ENCODE data around the gene C10orf105.

C10orf105 gene

DNA sequence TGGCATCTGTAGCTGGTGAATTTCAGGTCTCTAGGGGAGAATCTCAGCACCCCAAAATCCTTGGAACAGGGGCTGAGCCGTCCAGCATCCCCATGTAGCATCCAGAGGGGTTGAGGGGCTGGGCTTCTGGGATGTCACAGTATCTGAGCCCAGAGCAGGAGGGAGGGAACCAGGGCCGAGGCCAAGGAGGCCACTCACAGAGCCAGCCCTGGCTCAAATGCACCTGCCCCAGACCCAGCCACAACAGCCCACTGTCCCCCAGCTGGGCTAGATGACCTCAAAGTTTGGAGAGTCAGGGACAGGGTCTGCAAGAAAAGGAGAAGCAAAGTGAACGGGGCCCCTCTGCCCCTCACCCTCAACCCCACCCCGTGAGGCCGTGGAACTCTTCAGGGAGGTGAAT, 31.4 kb upstream of the C10orf105 start:
- no peak for DNase-seq

DNA sequence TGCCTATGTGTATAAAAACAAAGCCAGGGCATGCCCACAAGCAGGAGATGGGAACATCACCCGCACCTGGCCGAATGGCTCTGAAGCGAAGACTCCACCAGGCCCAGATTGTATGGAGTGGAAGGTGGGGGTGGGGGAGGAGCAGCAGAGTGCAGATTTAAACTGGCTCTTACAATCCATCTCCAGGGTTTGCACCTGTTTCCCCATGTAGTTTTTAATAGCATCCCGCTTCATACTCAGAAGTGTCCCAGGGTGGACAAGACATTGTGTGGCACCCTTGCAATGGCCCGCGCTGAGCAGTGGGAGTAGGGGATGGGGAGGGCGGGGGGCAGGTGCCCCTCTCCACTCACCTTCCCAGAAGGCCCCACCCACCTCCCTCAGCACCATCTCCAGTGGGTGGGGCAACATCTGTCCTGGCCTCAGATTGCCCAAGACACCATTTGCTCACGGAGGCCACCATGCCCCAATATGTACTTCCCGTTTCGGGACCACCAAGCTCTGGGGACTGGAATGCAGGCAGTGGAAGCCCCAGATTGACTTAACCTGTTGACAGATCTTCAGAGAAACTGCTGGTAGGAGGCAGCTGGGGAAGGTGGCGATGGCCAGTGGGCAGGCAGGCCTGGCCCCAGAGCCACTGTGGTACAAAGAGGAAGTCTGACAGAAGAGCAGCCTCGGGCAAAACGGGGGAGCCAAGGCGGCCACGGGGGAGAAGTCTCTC, 30.7 kb upstream of the C10orf105 start:
- DNase-seq, result no peak

DNA sequence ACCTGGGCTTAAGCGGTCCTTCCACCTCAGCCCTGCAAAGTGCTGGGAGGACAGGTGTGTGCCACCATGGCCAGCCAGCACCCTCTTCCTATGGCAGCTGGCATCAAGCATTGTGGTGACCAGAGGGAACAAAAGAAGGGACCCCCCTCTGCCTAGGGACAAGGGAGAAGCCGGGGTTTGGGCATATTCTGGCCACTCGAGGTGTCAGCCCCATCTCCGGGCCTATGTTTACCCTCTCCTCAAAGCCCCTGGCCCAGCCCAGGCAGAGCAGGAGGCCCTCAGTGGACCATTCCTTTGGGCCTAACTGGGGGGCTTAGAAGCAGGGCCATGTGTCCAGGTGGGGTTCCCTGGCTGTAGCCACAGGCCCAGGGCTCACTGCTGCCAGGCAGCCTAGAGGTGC, 29.8 kb upstream of the C10orf105 start:
- no peak for DNase-seq

DNA sequence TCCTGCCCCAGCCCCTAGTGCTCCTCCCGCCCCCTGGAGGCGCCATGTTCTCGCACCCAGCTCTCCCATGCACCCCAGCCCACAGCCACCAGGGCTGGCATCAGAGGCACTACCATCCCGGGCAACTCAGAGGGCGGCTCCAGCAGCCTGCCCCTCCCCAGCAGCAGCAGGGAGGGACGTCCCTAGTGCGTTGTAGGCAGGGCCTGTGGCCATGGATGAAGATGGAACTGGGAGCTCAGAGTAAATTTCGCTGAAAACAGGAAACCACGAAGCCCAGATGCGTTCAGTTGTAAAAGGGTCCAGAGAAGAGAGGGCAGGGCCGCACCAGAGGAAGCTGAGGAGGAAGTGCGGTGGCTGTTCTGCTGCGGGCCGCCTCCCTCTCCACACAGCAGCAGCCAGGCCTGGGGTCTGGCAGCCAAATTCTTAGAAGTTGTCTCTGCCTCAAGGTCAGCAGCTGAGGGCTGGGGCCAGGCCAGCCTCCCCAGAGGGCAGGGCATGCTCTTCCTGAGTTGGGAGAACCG, 29.2 kb upstream of the C10orf105 start:
- no peak for DNase-seq

DNA sequence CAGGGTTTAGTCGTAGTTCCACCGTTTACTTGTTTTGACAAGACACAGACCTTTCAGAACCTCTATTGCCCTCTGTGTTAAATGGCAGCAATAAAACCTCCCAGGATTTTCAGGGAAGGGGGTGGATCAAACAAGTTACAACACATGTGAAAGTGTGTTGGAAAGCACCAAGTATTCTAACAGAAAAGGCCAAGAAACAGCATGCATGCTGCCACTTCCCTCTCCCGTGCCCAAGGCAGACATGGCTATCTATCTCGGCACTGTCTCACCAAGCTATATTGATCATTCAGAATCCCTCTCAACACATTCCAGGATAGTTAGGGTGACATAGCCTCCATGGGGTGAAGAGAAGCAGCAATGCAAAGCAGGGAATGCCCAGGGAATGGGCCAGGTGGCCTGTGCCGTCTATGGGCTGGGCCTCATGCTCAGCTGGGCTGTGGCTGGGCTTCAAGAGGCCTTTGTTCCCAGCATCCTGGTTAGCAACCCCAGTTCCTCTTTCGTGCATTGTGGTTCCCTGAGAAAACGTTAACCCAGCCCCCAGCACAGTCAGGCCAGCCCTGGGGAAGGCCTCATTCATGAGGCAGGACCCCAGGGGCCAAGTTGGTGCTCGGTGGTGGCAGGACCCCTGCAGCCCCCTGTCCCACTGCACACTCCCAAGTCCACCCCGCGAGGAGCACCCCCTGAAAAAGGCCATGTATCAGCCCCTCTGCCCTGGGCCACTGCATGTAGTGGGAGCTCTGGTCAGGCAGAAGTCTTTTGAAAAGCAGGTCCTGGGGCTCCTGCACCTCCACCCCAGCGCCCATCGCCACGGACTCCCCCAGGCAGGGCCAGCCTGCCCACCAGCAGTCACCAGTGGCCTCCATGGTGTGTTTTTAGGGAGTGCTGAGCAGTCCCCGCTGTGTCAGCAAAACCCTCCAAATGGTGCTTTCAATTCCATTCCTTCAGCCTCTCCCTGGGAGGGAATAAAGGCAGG, 28.3 kb upstream of the C10orf105 start:
- DNase-seq, result no peak

DNA sequence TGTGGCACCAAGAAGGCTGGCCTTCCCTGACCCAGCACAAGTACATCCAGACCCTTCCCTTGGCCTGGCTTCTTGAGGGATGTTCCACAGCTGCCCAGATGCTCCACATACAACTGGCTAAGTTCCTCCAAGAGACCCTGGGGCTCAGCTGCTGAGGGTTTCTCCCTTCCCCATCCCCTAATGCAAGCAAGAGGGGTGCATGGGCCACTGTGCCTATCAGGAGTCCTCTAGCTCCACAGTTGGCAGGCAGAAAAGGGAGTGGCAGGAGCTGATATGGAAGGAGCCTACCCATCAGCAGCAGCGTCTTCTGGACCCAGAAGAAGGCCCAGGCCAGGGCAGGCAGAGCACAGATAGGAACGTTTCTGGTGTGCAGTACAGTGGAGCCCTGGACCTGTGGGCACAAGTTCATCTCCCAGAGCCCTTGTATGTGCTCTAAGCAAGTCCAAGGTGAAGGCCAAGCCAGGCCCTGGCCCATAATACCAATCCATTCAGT, 27.5 kb upstream of the C10orf105 start:
- no peak for DNase-seq

DNA sequence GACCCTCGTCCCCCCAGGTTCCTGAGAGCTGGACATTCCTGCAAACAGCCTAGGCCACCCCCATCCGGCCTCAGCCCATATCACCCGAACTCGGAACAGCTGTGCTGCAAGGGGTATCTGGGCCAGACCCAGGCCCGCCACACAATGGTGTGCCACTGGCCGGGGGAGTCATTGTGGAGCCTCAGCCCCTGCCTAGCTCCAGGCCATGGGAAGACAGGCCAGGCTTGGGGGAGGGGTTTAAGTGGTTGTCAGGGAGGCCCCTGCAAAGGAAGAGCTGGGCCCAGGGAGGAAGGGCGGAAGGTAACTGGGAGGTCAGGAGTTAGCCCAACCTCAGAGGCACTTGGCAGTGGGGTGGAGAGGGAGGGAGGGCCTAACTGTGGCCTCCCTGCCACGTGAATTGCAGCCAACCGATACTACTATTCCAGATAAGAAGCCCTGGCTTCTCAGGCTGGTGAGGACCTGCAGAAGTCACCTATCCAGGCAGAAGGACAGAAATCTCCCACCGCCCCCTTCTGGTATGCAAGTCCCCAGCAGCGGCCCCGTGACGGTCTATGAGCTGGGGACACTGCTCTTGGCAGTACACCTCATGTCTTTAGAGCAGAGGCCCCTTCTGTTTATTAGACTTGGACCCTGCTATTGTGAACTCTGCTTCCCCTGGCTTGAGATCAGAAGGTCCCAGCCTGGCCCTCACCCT, 26.9 kb upstream of the C10orf105 start:
- no peak for DNase-seq

DNA sequence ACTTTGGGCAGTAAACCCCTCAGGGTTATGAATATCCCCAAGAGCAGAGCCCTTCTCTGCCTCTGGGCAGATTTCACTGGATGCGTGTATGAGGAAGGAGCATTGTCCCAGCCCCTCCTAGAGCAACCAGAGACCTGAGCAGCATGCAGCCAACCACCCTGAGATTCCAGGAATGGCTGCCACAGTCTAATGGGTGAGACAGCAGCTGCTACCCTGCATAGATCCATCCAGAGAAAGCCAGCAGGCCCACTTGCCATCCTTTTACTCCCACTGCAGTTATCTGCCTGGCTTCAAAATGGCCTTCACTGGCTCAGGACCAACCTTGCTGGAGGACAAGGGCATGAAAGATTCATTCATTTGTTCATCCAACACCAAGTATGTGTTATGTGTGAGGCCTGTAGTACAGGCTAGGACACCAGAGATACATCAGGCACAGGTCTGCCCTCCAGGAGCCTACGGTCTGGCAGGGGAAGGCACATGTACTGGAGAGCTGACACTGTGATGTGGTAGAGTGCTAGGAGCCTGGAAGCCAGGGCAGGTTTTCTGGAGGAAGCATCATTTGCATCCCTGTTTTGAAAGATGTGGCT, 26.2 kb upstream of the C10orf105 start:
- no peak for DNase-seq

DNA sequence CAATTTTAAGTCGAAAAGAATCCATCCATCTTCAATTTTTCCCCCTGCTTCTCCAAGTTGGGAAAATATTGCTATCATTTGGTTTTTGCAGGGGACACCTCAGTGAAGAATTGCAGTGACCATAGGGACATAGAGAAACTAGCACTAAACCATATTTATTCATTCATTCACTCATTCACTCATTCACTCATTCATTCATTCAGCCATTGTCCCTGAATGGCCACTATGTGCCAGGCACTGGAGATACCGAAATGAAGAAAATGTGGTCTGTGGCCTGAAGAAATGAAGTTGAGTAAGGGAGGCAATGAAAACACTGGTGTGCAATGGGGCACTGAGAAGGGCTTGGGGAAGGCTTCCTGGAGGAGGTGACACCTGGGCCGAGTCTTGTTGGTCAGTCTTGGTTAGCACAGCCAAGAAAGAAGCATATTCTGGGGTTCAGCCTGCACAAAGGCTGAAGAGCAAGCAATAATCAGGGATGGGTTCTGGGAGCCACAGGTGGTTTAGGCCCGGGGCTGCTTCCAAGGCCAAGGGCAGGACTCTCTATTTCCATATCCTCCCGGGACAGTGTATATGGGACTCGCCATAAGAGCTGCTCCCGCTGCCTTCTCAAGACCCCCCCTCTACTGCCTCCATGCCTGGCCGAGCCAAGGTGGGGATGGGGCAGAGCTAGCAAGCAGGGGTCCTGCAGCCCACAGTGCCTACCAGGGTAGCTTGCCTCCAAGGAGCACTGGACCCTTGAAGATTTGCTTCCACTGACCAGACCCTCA, 25.5 kb upstream of the C10orf105 start:
- DNase-seq, result no peak

DNA sequence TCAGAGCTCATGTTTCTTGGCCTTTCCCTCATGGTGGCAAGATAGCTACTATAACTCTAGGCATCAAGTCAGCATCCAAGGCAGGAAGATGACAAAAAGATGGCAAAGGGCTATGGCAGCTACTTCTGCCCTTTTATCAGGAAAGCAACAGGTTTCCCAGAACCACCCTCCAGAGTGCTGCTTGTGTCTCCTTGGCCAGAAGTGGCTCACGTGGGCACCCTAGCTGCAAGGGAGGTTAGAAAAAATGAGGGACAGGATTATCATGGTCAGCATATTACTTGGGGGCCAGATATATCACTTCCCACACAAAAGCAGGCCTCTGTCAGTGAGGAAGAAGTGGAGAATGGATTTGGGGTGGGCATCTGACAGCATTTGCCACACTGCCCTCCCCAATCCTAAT, 24.3 kb upstream of the C10orf105 start:
- no peak for DNase-seq

DNA sequence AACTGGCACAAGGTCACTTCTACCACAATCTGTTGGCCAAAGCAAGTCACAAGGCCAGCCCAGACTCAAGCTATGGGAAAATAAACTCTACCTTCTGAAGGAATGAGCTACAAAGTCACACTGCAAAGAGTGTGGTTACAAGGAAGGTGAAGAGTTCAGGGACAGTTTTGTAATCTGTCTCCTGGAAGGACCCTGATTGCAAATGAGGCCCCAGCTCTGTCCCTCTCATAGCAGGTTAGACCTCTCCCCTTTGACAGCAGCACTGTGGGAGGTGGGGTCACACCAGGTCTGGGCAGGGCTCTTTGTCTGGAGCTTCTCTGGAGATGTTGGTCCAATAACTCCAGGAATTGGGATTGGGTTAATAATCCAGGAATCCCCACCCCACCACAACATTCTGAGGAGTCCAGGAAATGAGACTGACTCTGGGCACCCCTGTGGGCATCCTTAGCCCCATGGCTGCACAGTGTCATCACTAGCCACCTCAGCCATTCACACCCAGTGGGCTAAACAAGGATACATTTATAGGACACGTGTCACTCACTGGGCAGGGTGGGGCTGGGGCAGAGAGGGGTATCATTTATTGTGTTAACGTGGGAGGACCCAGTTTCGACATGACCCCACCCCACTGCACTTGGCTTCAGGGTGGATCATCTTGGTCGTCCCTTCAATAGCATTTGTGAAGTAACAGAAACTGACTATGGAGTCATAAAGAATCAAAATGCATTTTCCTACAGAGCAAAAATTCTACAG, 23.7 kb upstream of the C10orf105 start:
- no peak for DNase-seq

DNA sequence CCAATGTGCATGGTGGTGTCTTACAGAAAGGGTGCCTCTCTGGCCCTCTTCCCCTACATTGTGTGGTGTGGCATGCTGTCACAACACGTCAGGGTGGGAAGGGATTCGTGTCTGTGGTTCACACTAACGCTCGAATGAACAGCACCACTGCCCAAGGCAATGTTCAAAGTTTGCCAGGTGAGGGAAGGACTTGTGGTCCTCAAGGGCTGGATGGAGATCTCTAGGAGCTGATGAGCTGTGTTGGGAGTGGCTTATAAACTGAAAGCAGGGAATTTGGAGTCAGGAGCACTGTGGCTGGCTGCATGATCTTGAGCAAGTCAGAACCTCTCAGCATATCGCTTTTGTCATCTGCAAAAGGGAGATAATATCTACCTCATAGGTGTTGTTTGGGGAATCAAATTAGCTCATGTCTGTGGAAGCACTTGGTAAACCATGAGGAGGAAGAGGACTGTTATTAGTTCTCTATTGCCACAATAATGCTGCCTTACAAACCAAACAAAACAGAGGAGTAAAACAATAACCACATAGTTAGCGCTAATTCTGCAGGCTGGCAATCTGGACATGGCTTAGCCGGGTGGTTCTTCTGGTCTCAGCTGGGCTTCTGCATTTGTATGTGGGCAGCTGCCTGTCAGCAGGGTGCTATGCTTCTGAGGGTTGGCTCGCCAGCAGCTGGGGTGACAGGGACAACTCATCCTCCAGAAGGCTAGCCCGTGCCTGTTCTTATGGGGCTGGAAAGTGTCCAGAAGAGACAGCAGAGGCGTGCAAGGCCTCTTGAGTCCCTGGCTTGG, 22.9 kb upstream of the C10orf105 start:
- DNase-seq, result no peak

DNA sequence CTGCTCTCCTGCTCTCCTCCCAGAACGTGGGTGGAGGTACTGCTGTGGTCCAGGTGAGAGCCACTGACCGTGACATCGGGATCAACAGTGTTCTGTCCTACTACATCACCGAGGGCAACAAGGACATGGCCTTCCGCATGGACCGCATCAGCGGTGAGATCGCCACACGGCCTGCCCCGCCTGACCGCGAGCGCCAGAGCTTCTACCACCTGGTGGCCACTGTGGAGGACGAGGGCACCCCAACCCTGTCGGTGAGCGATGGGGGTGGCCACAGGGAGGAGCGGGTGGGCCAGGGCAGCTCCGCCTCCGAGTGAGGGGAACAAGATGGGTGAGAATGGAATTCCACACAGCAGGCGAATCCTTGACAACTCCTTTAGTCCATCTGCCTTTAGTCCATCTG, 22.1 kb upstream of the C10orf105 start:
- DNase-seq, result no peak

DNA sequence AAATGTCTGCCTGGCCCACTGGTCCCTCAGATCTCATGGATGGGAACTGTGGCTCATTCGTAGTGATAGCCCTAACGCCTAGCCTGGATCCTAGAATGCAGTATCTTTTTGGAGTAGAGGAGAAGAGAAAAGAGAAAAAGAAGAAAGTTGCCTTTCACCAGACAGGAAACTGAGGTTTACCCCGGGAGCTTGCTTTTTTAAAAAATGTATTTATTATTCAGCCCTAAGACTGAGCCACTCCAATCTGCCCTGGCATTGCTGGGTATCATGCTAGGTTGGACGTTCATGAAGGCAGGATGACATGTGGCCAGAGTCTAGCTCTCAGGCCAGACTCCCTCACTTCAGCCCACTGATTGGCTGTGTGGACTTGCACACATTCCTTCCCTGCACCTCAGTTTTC, 21.5 kb upstream of the C10orf105 start:
- no peak for DNase-seq

DNA sequence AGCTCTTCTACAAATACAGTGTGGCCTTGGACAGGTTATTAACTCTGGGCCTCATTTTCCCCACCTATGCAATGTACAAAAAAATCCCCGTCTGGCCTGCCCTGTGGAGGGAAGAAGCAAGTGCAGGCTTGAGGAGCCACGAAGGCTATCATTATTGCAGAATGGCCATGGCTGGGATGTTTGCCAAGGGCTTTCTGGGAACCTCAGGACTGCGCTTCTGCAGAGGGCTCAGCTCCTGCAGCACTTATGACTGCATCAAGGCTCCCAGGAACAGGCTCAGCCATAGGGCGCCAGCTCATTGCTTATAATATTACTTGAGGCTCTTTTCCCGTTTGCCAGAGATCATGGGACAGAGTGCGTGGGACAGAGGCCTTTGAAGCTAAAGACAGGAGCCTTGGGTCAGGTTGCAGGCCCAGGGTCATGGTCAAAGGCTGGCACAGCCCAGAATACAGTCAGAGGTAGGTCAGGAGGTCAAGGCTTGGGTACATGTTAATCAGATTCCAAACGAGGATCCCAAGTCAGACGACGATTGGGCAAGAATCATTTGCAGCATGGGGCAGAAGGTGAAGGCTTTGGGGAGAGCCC, 20.6 kb upstream of the C10orf105 start:
- DNase-seq, result peak; percentile 11

DNA sequence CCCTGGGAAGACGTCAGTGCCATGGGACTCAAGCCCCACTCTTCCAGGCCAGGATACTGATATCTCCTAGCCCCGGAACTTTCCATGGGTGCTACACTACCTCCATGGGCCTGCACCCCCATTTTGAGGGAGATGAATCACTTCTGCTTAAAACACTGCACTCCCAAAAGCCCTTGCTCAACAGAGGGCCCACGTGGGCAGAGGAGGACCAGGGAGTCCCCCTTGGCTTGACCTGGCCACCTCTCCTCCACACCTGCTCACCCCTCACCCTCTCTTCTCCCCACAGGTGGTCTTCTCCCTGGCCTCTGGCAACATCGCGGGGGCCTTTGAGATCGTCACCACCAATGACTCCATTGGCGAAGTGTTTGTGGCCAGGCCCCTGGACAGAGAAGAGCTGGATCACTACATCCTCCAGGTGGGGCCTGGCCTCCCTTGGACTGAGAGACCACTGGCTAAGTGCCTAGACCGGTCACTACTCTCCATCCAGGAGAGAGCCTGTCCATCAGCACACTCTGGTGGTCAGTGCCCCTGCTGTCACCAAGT, 19.9 kb upstream of the C10orf105 start:
- no peak for DNase-seq

DNA sequence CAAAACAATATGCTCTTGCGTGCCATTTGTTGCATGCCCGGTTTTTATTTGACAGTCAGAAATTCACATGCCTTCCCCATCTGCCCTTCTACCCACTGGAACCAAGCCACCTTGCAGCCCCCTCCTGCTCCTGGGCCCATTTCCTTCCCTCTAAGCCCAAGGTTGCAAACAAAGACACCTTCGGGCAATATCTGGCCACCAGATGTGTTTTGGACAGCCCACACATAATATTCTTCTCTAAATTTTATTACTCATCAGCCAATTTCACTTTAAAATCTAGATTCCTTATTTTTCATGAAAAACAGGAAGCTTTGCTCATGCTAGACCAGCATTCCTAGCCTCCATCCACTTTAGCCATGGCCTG, 18.2 kb upstream of the C10orf105 start:
- DNase-seq, result no peak

DNA sequence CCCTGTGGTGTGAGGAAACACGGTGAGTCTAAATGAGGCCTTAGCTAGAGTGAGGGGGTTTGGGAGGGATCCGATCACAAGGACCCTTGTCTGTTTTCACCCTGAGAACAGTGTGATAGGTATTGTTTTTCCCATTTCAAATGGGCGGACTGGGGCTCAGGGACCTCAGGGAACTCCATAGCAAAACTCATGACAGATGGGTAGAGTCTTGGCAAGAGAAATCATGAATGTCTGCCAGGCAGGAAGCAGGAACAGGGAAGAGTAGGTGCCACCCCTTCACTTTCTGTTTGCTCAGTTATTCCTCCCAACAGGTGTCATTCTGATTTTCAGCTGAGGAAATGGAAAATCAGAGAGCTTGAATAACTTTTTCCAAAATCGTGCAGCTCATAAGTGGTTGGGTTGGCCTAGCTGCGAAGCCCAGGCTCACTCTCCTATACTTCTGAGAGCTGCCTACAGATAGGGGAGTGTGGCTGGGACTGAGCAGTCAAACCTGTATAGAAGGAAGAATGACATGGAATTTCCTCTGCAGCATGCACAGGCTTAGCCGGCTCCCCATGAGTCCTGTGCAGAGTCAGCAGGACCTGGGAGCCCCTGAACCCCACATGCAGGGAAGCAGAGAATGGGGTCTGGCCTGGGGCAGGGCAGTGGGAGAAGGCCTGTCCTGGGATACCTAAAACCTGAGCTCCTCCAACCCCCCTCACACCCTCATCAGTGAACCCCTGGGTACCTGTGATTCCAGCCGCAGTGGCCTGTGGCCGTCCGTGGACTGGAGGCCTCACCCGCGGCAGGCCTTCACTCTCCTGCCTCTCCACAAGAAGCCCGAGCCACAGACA, 17.6 kb upstream of the C10orf105 start:
- no peak for DNase-seq

DNA sequence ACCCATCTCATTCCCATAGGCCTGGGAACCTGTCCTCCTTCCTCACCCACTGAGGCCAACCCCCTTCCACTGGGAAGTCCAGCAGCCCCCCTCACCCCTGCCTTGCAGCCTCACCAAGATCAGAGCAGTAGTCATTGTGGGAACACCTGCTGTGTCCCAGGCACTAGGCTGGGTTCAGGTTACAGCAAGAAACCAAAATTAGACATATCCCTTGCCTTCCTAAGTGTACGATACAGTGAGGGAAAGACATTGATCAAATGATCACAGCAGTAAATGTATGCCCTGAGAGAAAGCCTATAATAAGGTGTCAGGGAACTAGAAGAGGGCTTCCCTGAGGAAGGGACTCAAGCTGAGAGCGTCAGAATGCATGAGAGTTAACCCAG, 17.0 kb upstream of the C10orf105 start:
- no peak for DNase-seq

Data from NCI-H1105 treated with DMSO at 0.1 percent for 48 hours (cell line).